GM18526 (cell line): ENCODE measurements around the gene SMARCAL1.

Experiments
- POLR2A ChIP-seq: IDR thresholded peaks from 3 replicates; pipeline ENCODE4 v1.6.1; 2011; ENCODE audit not compliant: insufficient read length; ENCODE audit errors: extremely low read depth

Gene SMARCAL1

DNA sequence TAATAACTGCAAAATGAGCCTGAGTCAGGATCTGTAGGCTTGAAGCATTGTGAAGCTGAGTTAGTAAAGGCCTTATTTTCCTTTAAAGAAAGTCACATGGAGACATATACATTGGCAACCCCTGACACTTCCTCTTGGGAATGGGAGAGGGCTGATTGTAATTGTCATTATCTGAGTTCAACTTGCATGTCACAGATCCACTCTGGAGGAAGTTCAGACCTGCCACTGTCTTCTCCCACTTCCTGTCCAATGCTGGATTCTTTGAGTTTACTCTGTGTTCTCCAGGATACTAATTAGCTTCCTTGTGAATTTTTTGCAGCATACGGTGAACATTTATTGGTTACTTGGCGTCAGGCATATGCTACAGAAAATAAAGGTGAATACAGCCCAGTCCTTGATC, 34.1 kb downstream of the SMARCAL1 start:
- no peak for TF ChIP-seq POLR2A

GRCh38 chr2:216447293-216447692, 35.0 kb downstream of the SMARCAL1 start:
- no peak for TF ChIP-seq POLR2A

- TF ChIP-seq POLR2A, result no peak
Measured at GRCh38 chr2:216448829-216449228, 36.5 kb downstream of the SMARCAL1 start.

GRCh38 chr2:216450346-216450745, 38.1 kb downstream of the SMARCAL1 start:
- TF ChIP-seq POLR2A, result no peak

GRCh38 chr2:216450784-216451183, 38.5 kb downstream of the SMARCAL1 start:
- no peak for TF ChIP-seq POLR2A

- TF ChIP-seq POLR2A, result no peak
Measured at GRCh38 chr2:216453955-216454614, 41.8 kb downstream of the SMARCAL1 start.

GRCh38 chr2:216463148-216463547, 50.9 kb downstream of the SMARCAL1 start:
- TF ChIP-seq POLR2A, result no peak

- TF ChIP-seq POLR2A, result no peak
Measured at GRCh38 chr2:216464104-216464720, 51.9 kb downstream of the SMARCAL1 start.

DNA sequence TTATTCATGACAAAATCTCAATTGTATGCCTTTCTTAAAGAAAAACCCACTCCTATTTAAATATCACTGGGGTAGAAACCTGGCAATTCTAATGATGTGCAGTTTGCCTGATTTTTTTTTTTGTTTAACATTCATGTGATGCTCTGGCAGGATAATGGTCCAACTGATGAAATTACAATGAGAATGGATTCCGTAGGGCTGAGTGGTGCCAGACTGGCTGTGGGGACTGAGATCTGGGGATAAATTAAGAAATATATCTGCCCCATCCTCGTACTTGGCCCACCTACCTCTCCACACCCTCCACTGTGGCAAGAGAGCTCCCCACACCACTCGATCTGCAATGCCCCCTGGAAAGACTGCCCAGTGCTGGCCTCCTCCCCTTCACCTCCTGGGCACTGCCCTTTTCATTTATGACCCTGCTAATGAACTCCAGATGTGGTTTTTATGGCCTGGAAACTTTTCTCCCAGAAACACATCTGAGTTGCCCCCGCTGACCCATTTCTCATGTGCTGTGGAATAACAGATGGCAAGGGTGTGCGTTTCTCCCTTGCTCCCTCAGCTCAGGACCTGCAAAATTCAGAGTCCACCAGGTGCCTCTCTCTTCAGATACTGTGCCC, 53.4 kb downstream of the SMARCAL1 start:
- no peak for TF ChIP-seq POLR2A

DNA sequence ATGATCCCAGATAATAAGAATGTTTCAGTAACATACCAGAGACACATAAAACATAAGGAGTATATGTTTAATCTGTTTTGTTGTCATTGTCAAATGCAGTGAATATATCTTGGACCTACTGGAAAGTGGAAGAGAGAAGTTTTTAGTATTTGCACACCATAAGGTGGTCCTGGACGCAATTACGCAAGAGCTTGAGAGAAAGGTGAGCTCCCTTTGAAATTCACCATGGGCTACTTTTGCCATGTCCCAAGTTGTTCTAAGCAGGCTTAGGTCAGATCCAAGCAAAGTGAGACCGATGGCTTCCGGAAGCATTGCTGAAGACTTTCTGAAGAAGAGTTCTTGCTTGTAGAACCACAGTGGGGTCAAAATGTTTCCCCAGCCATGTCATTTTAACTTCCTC, 55.6 kb downstream of the SMARCAL1 start:
- no peak for TF ChIP-seq POLR2A

DNA sequence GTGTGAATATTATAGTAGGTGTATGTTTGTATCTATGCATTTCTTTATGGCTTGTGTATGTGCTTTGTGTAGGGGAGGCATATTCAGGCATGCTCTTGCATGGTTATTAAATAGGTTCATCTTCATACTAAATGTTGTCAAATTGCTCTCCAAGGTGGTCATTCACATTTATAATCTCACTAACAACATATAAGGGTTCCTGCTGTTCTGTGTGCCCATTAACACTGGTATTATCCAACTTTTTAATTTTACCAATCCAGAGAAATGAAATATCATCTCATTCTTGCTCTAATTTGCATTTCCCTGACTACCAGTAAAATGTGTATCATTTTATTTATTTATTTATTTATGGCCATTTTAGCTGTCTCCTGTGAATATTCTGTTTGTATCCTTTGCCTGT, 57.4 kb downstream of the SMARCAL1 start:
- no peak for TF ChIP-seq POLR2A

DNA sequence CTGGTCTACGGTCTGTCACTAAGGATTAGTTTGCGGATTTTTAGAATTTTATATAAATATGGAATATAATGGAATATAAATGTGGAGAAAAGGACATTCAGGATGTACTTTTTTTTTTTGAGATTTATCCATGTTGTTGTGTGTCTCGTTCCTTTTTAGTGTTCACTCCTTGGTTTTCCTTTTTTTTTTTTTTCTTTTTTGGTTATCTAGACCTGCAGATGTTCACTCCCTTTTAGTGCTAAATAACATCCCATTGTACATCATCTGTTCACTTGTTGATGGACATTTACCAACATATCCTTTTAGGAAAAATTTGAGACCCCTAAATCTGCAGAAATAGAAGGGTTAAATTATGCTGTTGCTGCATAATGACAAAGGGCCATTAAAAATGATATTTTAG, 60.9 kb downstream of the SMARCAL1 start:
- TF ChIP-seq POLR2A, result no peak

GRCh38 chr2:216474925-216475670, 62.8 kb downstream of the SMARCAL1 start:
- TF ChIP-seq POLR2A, result no peak

DNA sequence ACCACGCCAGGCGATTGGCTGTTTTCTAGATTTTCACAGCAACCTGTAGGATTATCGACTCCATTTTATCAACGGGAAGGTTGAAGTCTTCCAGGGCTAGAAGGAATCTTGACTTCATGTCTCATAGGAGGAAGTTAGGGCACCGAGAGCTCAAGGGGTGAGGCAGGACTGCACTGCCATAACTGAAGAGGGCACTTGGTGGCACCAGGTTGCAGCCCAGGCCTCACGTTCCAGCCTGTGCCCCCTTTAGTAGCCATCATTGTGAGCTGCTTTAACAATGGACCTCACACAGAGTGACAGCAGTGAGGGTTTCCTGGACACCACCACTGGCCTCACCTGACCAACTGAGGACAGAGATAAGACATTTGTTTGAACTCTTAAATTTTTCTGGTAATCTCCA, 63.5 kb downstream of the SMARCAL1 start:
- TF ChIP-seq POLR2A, result no peak

DNA sequence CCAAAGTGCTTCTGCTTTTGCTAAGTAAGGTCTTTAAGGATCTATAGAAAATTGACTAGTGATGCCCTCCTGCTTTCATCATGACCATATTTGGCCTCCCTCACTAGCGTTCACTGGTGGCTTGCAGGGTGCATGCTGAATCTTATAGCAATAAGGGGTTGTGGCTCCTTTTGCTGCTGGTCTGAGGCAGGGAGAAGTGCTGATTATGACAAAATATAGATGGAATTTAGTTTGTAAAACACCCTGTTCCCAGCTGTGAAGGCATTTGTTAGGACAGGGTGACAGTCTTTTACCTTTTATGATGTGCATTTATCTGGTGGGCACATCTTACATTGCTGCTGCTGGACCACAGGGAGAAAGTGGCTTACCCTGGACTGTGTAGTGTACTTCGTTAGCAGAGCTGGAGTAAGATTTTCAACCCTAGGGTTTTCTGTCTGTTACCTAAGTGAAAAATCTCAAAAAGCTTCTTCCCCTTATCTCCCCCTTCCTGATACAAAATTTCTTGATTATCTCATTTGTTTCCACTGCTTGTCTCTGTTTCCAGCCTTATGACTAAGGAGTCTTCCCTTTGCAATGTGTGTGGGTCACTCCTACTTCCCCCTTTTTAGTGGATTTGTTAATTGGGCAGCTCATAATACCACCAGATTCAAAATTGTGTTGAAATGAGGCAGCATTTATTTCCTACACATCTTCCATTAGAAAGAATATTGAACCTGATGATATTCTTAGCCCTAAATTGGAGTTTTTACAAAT, 65.2 kb downstream of the SMARCAL1 start:
- no peak for TF ChIP-seq POLR2A
